HEK293T (cell line): ENCODE results near the gene BCR.

ENCODE experiments used
- CTCF ChIA-PET: fragments of 350-600 bp; formaldehyde crosslinking; extraction: SDS; loops from one replicate; lab custom pipeline; 2021; ENCODE audit warnings: antibody characterized with exemption, inconsistent platforms; lab: Yijun Ruan, JAX
- POLR2A ChIA-PET: fragments of 350-600 bp; formaldehyde crosslinking; extraction: SDS; loops from one replicate; lab custom pipeline; 2020; ENCODE audit warnings: antibody characterized with exemption, inconsistent platforms; lab: Yijun Ruan, JAX
- DNase-seq: peaks from one replicate; pipeline ENCODE4 v3.0.0; 2012; ENCODE audit warnings: mixed read lengths; ENCODE audit errors: extremely low spot score
- ARNT ChIP-seq: fragments of 450-650 bp; IDR thresholded peaks from 2 replicates; pipeline ENCODE4 v1.6.1; 2017; ENCODE audit warnings: mild to moderate bottlenecking
- BHLHE40 ChIP-seq: fragments of 450-650 bp; IDR thresholded peaks from 2 replicates; pipeline ENCODE4 v1.6.1; 2016; ENCODE audit warnings: mild to moderate bottlenecking, moderate library complexity, borderline replicate concordance
- CTBP1 ChIP-seq: fragments of 450-650 bp; IDR thresholded peaks from 2 replicates; pipeline ENCODE4 v1.6.1; 2016; ENCODE audit warnings: borderline replicate concordance
- ELF4 ChIP-seq: fragments of 450-650 bp; IDR thresholded peaks from 2 replicates; pipeline ENCODE4 v1.6.1; 2017; ENCODE audit warnings: antibody characterized with exemption
- FOXA1 ChIP-seq: fragments of 450-650 bp; IDR thresholded peaks from 2 replicates; pipeline ENCODE4 v1.6.1; 2016; ENCODE audit warnings: mild to moderate bottlenecking
- FOXK2 ChIP-seq: fragments of 450-650 bp; IDR thresholded peaks from 2 replicates; pipeline ENCODE4 v1.6.1; 2016; ENCODE audit warnings: mild to moderate bottlenecking
- FOXM1 ChIP-seq: fragments of 450-650 bp; IDR thresholded peaks from 2 replicates; pipeline ENCODE4 v1.6.1; 2017; ENCODE audit warnings: mild to moderate bottlenecking, borderline replicate concordance
- HDGF ChIP-seq: fragments of 450-650 bp; IDR thresholded peaks from 2 replicates; pipeline ENCODE4 v1.6.1; 2017; ENCODE audit warnings: antibody characterized with exemption, borderline replicate concordance
- L3MBTL2 ChIP-seq: fragments of 450-650 bp; conservative IDR thresholded peaks from 2 replicates; pipeline ENCODE4 v1.6.1; 2016; ENCODE audit warnings: mild to moderate bottlenecking
- NFRKB ChIP-seq: fragments of 450-650 bp; IDR thresholded peaks from 2 replicates; pipeline ENCODE4 v1.6.1; 2016; ENCODE audit warnings: mild to moderate bottlenecking, moderate library complexity
- PKNOX1 ChIP-seq: fragments of 450-650 bp; IDR thresholded peaks from 2 replicates; pipeline ENCODE4 v1.6.1; 2016
- SP1 ChIP-seq: fragments of 450-650 bp; IDR thresholded peaks from 2 replicates; pipeline ENCODE4 v1.6.1; 2017
- SUZ12 ChIP-seq: fragments of 450-650 bp; IDR thresholded peaks from 2 replicates; pipeline ENCODE4 v1.6.1; 2016; ENCODE audit warnings: mild to moderate bottlenecking
- TARDBP ChIP-seq: fragments of 450-650 bp; IDR thresholded peaks from 2 replicates; pipeline ENCODE4 v1.6.1; 2016
- ZNF384 ChIP-seq: fragments of 450-650 bp; IDR thresholded peaks from 2 replicates; pipeline ENCODE4 v1.6.1; 2016

Gene BCR

GRCh38 chr22:23286296-23286695 lies 106.0 kb downstream of the BCR start:
- no peak for DNase-seq
- POLR2A ChIA-PET = no interaction called here
- no peak for TF ChIP-seq NFRKB
- no peak for TF ChIP-seq ELF4
- no peak for TF ChIP-seq HDGF
- TF ChIP-seq SP1 = no peak
- no peak for TF ChIP-seq PKNOX1
- TF ChIP-seq ARNT = no peak
- TF ChIP-seq FOXA1 = no peak
- TF ChIP-seq TARDBP = no peak
- TF ChIP-seq L3MBTL2 = no peak
- no peak for TF ChIP-seq BHLHE40
- CTCF ChIA-PET = no interaction called here

- no peak for DNase-seq
- POLR2A ChIA-PET = no interaction called here
- CTCF ChIA-PET = no interaction called here
- TF ChIP-seq L3MBTL2 = no peak
- no peak for TF ChIP-seq ARNT
- TF ChIP-seq SUZ12 = no peak
Measured at GRCh38 chr22:23287136-23288095, 107.1 kb downstream of the BCR start.

- TF ChIP-seq TARDBP (no peak), SUZ12 (no peak), SP1 (no peak), HDGF (no peak)
- ChIA-PET POLR2A (no interaction called here), CTCF (interaction anchor here (1.0 to 1.2 kb wide), 2 partner anchors 110 to 115 kb away, joined by 3 read pairs; no protein-coding TSS in a partner anchor)
- DNase-seq = no peak
Measured at GRCh38 chr22:23288301-23289129, 108.2 kb downstream of the BCR start.

GRCh38 chr22:23289130-23289503 lies 108.8 kb downstream of the BCR start:
- DNase-seq = no peak
- POLR2A ChIA-PET = no interaction called here
- CTCF ChIA-PET = interaction anchor here (1.0 to 1.7 kb wide), 6 partner anchors 10 to 116 kb away, joined by 3 to 7 read pairs (median 3); no protein-coding TSS in a partner anchor
- TF ChIP-seq FOXK2 (no peak), ARNT (no peak), CTBP1 (no peak), ZNF384 (no peak), TARDBP (no peak)

- TF ChIP-seq FOXA1 (no peak), FOXK2 (no peak), PKNOX1 (peak; percentile 74; the same call in 1 of the 2 replicates)
- CTCF ChIA-PET = interaction anchor here (0.5 to 1.7 kb wide), 11 partner anchors 8 to 716 kb away, joined by 3 to 9 read pairs (median 3); partner anchors contain the start of genes BCR and RAB36
- POLR2A ChIA-PET = no interaction called here
- DNase-seq = peak; percentile 89
Measured at GRCh38 chr22:23289851-23290724, 109.8 kb downstream of the BCR start.

- ChIA-PET CTCF (no interaction called here), POLR2A (no interaction called here)
- TF ChIP-seq FOXK2 (no peak), HDGF (no peak), TARDBP (no peak), ZNF384 (no peak), SP1 (no peak), SUZ12 (no peak), ELF4 (no peak), FOXM1 (no peak), PKNOX1 (no peak)
- DNase-seq = no peak
Measured at GRCh38 chr22:23291806-23292452, 111.6 kb downstream of the BCR start.
